Activated T-cell treated with anti-CD3 and anti-CD28 coated beads, Interleukin-2, amount 50 U/mL, for 48 hours (primary cell): Measurements from ENCODE around the gene ZIC4.

ENCODE experiments used
- DNase-seq, 2 experiments: peaks; one replicate each; pipeline ENCODE4 v3.0.0-alpha.2; 2020

The ZIC4 gene

DNA sequence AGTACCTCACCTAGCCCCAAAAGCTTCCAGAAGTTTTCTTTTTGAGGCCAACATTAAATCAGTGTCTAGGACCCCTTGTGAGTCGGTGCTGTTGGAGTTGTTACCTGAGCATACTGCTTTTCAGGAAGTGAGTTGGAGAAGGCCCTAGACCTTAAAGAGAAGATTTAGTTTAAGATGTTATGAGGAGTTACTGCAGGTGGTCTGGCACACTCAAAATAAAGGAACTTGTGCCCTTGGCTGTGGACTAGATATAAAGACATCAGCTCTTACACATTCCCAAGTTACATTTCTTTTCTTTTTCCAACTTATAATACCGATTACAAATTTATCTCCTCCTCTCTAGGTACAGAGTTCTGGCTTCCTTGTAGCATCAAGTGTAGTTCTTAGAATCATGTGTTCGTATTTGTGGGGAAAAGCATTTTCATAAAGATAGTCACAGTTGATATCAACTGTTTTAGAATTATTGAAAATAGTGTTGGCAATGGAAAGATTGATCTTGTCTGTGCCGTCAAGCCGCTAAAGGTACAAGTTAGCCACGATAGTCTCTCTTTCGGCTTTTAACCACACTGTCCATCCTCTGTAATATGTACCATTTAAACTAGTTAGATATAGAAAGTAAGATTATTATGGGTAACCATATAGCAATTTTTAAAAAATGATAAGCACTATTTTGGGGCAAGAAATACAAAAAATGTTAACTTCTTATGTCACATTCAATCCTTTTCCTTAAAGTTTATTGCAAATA, 11.4 kb upstream of the ZIC4 start:
- no peak for DNase-seq

DNA sequence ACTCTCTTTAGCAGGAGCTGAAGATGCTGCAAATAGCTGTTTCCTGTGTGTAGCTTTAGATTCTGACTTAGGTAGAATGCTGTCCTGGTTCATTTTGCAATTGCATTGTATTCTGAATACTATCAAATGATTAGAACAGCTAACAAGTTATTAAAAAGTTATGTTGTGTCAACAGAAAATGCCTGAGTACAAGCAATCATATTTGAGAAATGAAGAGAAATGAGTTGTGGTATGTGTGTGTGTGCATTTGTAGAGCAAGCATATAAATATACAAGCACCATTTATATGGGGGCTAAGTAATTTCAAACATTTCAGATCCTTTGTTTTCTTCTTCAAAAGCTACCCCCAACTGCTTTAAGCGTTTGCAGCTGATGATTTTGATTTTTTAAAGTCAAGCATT, 10.6 kb upstream of the ZIC4 start:
- DNase-seq: no peak

DNA sequence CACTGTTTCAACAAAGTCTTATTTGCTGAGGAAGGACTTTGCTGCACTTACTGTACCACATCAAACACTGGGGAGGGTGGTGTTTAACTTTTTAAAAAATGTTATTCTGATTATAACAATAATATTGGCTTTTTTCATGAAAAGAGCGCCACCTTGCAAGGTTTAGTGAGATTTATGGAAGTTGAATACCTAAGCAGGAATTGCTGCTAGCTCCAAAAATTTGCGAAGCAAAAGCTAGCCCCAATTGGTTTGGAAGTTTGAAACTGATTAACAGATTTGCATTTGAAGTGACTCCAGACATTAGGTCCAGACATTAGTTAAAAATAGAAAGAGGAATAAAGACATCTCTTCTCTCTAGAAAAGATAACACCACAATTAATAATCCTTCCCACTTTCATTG, 9.5 kb upstream of the ZIC4 start:
- DNase-seq: no peak

DNA sequence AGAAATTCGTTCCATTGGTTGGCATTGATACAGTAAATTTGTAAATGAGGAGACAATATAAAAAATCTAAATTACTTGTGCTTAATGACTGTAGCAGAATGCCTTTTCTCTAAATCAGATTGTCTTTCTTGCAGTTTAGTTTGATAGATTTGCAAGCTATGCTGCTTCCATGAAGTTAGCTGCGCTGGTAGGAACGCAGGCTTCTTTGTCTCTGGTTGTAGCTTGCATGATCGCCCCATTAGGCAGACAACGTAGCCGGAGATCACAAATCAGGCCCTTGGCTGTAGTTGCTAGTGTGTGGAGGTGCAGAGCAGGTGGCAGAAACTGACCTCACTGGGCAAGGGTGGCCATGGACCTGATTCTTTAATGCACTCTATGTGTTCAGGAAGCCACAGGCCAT, 8.9 kb upstream of the ZIC4 start:
- no peak for DNase-seq

DNA sequence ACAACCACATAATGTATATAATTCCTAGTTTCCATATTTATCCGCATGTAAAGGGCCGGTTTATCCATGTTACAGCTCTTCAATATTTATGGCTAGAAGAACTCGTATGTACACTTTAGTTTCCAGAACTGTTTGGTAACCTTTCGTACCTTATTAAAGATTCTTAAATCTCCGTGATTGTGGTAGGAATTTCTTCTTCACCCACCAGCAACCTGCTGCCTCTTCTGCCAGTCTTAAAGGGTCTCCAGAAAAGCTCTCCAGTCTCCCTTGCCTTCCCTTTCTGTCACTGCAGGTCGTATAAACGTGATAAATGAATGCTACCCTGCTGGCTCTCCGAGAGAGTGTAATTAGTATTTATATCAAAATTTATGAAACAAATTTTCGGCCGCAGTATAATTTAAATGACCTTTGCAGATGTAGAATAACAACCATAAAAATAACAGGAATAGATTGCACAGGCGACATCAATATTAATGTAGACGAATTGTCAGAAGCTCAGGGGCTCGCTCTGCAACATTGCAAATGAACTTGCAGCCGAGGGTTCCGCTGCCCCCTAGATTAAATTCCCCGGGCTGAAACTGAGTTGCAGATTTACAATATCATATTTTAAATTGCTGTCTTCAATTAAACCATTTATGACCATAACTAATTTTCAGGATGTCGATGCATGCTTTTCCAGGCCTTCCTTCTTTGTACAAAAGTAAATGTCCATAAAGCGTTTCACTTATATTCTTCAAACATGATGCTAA, 8.2 kb upstream of the ZIC4 start:
- DNase-seq: no peak

DNA sequence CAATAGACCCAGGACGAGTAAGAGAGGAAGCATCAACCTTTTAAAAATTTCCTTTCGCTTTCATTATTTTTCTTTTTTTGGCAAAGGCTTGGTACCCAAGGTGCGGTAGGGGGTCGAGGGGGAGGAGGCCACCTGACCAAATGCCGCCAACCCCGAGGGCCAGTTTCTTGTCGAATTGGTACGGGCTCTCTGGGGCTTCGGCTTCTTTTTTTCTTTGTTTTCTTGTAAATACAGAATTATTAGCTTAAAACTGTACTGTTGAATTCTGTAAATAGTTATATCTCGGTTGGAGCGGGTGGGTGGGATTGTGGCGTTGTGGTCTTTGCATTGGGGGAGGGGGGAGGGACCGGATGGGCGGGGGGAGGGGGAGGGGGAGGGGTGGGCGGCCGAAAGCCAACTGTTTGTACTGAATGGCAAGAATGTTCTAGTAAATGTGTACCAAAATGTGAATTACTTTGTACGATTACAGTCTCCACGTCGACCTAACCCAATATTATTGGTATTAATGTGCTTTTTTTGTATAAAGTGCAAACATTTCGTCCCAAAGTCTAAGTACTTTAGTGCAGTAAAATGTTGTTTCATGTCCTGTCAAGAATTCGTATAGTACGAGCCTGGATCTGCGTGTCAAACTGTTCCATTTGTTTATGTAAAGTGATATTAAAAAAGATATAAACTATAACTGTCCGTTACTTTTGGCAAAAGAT, 7.5 kb upstream of the ZIC4 start:
- no peak for DNase-seq

DNA sequence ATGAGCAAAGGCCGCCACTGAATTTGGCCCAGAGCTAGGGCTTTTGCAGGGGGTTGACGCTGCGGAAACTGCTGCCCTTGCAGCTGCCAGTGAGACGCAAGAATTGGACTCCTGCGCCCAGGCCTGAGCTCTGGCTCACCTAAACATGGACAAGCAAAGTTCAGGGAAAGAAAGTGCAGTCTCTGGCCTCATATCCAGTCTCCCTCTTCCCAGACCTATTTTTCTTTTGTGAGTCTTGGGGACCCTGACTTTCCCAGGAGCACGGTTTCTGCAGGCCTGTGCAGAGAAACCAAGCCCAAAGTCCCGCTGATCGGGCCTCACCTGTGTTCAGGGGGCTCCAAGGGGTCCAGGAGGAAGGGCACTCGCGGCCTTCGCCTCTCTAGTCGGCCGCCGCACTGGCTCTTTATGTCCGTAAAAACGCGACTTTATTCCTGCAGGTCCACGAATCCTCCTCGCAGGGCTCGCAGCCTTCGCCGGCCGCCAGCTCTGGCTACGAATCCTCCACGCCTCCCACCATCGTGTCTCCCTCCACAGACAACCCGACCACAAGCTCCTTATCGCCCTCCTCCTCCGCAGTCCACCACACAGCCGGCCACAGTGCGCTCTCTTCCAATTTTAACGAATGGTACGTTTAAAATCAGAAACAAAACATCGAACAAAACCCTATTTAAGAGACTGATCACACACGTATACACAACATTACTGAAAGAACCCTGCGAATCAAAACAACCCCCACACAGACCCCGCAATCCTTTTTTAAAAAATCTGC, 6.8 kb upstream of the ZIC4 start:
- no peak for DNase-seq

DNA sequence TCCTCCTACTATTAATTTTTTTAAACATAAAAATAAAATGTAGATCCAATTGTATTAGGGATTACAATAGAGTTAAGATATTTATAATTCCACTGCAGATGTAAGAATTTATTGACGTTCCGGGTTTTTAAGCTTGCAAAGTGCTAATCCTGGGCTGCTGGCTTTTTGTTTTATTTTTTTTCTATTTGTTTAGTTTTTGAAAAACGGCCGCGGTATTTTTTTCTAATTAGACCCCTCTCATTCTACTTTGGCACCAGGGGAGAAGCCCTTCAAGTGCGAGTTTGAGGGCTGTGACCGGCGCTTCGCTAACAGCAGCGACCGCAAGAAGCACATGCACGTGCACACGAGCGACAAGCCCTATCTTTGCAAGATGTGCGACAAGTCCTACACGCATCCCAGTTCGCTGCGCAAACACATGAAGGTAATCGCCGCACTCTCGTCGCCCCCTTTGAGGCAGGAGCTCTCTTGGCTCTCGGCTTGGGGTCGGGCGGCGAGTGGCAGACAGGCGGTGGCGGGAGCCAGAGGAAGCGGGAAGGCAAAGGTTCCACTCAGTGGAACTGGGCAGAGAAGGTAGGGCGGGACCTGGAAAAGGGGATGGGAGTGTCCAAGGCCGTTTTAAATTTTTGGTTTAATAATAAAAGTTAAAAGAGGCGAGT, 6.0 kb upstream of the ZIC4 start:
- DNase-seq: no peak

DNA sequence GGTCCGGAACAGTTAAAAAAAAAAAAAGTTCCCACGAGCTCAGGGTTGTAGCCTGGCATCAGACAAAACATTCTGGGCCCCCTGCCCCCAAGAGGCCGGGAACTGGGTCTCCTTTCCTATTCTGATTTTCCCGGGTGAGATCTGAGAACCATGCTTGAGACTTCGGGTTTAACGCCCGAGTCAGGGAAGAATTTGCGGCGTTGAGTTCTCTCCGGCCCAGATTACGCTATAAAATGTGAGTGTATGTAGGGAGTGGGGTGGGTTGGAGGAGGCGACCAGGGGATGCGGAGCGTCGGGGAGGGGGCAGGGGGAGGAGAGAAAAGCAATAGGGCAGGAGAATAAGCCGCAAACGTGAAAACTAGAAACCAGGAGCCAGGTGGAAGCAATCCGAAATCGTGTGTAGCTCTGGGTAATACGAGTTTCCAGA, 5.5 kb upstream of the ZIC4 start:
- no peak for DNase-seq

DNA sequence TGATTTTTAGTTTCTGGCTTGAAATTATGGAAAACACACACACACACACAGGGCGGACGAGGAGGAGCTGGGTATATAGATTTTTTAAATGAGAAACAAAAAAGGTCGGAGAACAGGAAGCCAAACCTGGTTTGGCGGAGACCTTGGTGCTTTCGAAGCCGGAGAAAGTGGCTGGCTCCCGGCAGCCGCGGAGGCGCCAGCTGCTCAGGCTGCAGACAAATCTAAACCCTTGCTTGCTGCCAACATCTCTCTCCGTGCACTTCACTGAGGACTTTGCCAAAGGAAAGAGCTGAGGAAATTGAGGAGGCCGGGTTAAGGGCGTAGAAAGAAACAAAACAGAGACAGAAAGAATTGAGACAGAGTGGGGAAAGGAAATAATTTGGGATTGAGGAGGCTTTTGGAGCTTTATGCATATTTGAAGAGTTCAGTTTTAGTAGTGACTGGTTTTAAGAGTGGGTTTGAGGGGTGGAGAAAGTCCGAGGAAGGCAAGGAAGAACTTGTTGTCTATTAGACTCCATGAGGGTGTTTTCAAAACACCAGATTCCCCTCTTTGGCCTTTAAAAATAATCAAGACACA, 5.0 kb upstream of the ZIC4 start:
- no peak for DNase-seq

DNA sequence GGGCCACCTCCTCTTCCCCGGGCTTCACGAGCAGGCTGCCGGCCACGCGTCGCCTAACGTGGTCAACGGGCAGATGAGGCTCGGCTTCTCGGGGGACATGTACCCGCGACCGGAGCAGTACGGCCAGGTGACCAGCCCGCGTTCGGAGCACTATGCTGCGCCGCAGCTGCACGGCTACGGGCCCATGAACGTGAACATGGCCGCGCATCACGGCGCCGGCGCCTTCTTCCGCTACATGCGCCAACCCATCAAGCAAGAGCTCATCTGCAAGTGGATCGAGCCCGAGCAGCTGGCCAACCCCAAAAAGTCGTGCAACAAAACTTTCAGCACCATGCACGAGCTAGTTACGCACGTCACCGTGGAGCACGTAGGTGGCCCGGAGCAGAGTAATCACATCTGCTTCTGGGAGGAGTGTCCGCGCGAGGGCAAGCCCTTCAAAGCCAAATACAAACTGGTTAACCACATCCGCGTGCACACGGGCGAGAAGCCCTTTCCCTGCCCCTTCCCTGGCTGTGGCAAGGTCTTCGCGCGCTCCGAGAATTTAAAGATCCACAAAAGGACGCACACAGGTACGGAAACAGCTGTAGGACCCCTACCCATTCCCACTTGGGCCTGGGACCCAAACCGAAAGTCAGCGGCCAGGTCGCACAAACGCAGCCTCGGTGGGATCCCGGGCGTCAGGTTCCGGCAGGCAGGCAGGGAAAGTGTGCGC, 4.3 kb upstream of the ZIC4 start:
- no peak for DNase-seq

DNA sequence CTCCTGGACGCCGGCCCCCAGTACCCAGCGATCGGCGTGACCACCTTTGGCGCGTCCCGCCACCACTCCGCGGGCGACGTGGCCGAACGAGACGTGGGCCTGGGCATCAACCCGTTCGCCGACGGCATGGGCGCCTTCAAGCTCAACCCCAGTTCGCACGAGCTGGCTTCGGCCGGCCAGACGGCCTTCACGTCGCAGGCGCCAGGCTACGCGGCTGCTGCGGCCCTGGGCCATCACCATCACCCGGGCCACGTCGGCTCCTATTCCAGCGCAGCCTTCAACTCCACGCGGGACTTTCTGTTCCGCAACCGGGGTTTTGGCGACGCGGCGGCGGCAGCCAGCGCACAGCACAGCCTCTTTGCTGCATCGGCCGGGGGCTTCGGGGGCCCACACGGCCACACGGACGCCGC, 3.8 kb upstream of the ZIC4 start:
- DNase-seq: no peak

DNA sequence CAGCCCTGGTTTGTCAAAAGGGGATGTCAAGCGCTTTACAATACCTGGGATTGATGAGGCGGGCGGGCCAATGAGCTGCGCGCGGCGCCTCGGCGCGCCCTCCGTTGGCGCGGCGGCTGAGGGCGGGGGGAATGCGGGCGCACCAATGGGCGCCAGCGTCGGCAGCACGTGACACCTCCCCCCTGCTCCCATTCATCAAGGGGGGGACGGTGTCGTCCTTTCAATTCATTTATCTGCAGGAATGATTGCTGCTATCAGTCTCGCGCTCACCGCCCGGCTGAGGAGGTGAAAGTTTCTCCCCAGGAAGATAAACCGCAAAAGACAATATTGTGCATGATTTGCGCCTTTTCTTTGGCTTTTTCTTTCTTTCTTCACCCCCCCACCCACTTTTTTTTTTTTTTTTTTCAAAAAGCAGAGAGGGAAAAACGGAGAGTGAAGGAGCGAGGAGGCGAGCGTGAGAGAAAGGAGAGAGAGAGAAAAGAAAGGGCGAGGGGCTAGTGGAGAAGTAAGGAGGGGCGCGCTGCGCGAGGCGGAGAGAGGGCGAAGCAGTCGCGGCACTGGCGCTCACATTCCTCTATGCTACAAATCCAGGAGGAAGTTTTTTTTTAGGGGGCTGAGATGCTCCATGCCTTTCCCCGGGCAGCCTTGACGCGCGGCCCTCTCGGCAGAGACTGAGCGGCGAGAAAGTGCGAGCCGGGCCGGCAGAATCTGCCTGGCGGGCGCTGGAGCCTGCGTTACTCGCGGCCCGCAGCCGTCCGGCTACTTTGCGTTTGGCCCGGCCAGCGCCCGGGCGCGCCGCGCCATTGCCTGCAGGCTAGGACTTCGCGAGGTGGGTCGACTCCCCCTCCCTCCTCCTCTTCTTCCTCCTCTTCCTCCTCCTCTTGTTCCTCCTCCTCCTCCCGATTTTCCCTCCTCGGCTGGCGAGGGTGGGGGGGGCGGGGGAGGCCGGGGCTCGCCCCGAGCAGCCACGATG, 3.1 kb upstream of the ZIC4 start, which contains the start of gene ZIC1:
ZIC1 (plus strand) TSS at position 223 of the 973 bp plus-strand sequence; CDS start at position 971, 748 bp downstream.
- no peak for DNase-seq

DNA sequence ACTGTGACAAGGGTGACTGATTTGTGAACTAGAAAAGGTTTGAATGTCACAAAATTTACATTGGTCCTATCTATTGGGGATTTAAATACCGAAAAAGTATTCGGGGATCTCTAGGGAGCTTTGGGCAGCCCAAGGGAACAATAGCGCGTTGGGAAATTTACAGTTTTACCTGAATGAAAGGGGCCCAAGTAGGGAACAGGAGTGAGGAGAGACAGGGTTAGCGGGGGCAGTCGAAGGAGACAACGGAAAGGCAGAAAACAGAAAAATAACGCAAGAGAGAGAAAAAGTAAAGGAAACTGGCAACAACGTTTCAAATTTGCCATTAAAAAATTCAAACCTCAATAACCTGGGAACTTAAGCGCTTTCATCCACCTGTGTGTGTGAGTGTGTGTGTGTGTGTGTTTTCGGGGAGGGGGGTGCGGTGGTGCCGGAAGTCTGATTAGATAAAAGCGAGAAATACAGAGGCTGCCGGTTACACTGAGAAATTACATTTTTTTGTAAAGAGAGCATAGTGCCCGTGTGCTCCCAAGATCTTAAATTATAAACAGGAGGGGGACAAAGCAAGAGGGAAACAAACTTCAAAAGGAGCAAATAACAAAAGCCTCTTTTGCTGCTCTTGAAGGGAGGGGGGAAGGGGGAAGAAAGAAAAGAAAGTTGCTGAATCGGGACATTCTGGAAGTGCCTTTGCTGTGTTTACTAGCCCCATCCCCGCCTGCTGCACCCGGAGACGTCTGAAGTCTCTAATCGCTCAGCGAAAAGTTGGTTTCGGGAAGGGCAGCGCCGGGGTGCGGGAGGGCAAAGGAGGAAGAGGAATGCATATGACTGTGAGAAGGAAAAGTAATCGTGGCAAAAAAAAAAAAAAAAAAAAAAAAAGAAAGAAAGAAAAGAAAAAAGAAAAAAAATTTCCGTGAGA, 2.1 kb upstream of the ZIC4 start:
- DNase-seq: no peak

DNA sequence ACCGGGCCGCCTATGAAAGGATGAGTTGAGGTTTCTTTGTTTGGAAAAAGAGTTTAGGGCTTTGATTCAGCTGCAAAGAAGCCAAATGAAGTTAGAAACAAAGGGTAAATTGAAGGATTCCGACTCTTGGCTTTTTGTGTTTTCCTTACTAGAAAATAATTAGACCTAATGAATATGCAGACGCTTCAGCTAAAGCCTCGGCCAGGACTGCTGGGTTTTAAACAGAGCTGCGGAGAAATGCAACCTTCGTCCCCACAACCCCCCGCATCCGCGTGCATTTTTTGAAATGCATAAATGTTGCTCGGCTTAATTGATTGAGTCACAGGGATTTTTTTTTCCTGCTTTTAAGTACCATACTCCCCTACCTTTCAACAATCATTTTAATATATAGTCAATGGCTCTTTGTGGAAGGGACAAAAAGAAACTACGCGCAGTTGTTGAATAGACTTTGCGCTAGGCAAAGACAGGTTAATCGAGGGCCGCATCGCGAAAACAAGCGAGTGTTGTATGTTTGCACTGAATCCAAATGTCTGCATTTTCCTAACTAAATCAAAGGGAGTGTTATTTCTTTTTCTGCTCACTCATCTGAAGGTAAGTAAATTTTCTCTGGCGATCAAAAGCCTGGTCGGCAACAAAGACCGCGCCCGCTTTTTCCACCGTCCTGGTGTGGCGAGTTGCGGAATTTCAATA, 1.3 kb upstream of the ZIC4 start:
- no peak for DNase-seq

DNA sequence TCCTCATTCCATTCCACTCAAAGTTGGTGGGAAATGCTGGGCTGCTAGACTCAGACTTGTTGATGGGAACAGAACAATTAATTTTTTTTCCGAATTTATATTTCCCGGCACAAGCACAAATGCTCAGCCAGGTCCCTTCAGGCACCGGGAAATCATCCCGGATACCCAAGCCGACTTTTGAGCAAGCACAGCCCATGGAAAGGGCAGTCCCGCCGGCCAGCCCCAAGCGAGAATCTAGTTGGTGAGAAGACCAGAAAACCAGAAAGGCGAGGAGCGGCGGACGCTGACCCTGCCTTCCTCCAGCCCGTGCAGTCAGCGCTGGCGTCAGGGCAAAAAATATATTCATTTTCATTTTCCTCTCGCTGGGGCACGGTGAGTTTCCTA, 763 bp upstream of the ZIC4 start:
- no peak for DNase-seq

DNA sequence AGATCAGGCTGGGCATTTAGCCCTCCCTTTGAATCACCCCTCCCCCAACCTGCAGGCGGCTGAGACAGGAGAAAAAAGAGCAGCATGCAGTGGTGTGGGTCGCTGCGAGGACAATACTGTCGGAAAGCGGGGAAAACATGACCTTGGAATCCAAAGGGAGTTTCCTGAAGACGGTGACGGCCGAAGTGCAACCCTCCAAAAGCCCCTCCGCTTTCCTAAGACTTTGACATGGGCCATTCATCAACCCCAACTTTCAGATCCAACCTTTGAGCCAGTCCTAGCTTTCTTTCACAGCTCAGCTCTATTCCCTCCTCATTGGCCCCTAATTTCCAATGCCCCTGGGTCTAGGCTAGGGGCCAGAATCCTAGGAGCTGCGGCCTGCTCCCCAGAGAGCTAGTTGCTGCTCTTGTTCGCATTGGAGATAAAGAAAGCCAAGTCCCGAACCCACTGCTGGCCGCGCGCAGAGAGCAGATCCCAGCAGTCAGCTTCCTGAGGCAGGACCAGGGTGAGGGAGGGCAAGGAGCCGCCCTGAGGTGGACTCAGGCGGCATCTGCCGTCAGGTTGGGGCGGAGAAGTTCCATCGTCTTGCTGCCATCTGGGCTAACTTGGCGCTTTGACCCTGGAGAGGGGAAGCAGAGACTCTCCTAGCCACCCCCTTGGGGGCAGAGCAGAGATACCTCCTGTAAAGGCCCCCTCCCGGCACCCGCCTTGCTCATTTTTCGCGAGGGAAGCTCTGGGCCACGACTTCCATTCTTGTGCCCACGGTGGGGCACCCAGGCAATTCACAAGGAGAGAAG, 914 bp downstream of the ZIC4 start:
- no peak for DNase-seq

DNA sequence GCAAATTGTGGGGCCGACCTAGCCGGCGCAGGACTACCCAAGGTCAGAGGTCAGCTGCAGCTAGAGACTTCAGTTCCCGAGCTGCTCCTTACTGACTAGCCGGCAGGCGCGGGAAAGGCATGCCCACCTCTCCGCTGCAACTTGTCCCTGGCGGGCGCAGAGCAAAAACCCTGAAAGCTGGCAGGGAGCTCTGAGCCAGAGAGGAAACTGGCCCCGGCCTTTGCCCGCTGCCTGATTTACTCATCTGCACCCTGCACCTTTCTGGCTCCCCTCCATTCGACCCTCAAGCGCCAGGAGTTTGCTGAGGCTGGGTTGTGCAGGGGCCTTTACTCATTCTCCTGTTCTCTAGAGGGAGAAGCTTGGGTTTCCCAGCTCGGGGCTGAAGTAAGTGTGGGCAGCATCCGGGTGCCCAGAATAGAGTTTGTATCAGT, 1.5 kb downstream of the ZIC4 start:
- DNase-seq: no peak
